ENCODE data around the gene FLRT1.

DNA sequence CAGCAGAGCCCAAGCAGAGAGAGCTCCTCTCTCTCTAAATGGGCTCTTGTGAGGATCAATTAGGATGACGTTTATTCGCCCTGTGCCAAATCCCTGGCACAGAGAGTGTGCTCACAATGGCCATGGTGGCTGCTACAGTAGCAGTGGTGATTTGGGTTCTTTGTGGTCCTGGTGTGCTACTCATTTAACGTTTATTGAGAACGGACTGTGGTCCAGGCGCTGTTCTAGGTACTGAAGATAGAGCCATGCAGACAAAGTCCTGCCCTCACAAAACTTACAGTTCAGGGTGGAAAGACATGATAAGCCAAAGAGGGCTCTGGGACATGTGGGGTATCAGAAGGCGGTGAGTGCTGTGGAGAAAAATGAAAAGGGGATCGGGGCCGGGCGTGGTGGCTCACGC lies 44.2 kb upstream of the FLRT1 start:
- no peak for TF ChIP-seq EZH2phosphoT487 (IDR thresholded peaks at IDR 0.05)
- TF ChIP-seq CTCF (IDR thresholded peaks at IDR 0.05), result no peak
- TF ChIP-seq EZH2 (IDR thresholded peaks at IDR 0.05), result no peak

Measured in neural progenitor cell (in vitro differentiated cells).